ENCODE data around the gene RBMX. TPM values are rescaled to one million over a fixed set of nuclear protein-coding genes. Genes with fewer than 3 reads are reported as not detected.
A peak's percentile ranks its signal among the peaks of the same experiment; 100 is the strongest.

RBMX gene
- total RNA-seq, 1 experiment from 2014 or later: 414 TPM

GRCh38 chrX:136858007-136858756, 22.3 kb downstream of the RBMX start:
- Histone ChIP-seq H3K79me1 (ENCODE audit: insufficient read depth, low read depth, low read length, poor library complexity, severe bottlenecking) (no peaks in the 10 kb centered on the region), H4K20me1 (ENCODE audit: control insufficient read depth, insufficient read depth, insufficient read length) (no peaks in the 10 kb centered on the region), H2BK15ac (ENCODE audit: low read depth, low read length) (no peak overlapping the region), H3K27ac (ENCODE audit: insufficient read length, low read depth, low read length) (no peak overlapping the region), H3K56ac (ENCODE audit: insufficient read length, low read depth, low read length) (no peak overlapping the region), H2BK12ac (ENCODE audit: insufficient read length, low read depth, low read length) (no peak overlapping the region), H3K79me2 (ENCODE audit: insufficient read depth, low read length) (no peaks in the 10 kb centered on the region), H4K8ac (replicated peaks; ENCODE audit: insufficient read length, low read depth, low read length) (no peak overlapping the region), H3K18ac (ENCODE audit: insufficient read length, low read depth, low read length) (no peak overlapping the region), H3K27me3 (ENCODE audit: insufficient read depth, low read length) (no peaks in the 10 kb centered on the region), H3K14ac (ENCODE audit: insufficient read depth, low read length) (no peak overlapping the region), H3K23ac (ENCODE audit: insufficient read length, low read depth, low read length) (no peak overlapping the region), H3K4me1 (ENCODE audit: insufficient read depth, low read length) (no peaks in the 10 kb centered on the region), H2BK120ac (ENCODE audit: low read depth, low read length, poor library complexity, severe bottlenecking) (no peak overlapping the region), H2BK20ac (ENCODE audit: low read depth, low read length, poor library complexity, severe bottlenecking) (no peak overlapping the region), H2AFZ (ENCODE audit: low read length) (no peak overlapping the region), H3K4ac (ENCODE audit: low read depth, low read length) (no peak overlapping the region), H3K4me2 (ENCODE audit: insufficient read depth, insufficient read length, low read length) (no peak overlapping the region), H2AK5ac (ENCODE audit: insufficient read length, low read length) (no peak overlapping the region), H4K5ac (ENCODE audit: insufficient read length, low read depth, low read length) (no peak overlapping the region), H3K23me2 (ENCODE audit: insufficient read length, low read depth, low read length, poor library complexity, severe bottlenecking) (no peaks in the 10 kb centered on the region), H2BK5ac (ENCODE audit: insufficient read length, low read length) (no peak overlapping the region), H3K9ac (ENCODE audit: extremely low read depth, insufficient read length, low read length) (no peak overlapping the region), H3T11ph (ENCODE audit: low read length) (no peak overlapping the region), H3K9me3 (ENCODE audit: control insufficient read depth, low read depth, low read length) (peaks cover 10% of the 10 kb centered on the region), H4K91ac (ENCODE audit: insufficient read length, low read depth, low read length) (no peak overlapping the region)
- Mint-ChIP-seq H3K4me3 (no peak overlapping the region; a peak in 1 of 5 replicates), H3K9me3 (peaks cover 58 to 67% of the 10 kb centered on the region in 2 experiments), H3K36me3 (ENCODE audit: insufficient read depth in 1 of 3, low read depth in 3 of 3) (peaks cover 48 to 64% (median 62%) of the 10 kb centered on the region in 3 experiments), H3K27me3 (ENCODE audit: low read depth) (no peaks in the 10 kb centered on the region; the same call in 1 of the 2 replicates), H3K27ac (peak overlapping the region in 2 of 3 experiments; percentile 5 to 35; a peak in 2 of 7 replicates), H3K4me1 (no peaks in the 10 kb centered on the region)
- DNase-seq: no peak
- 100% methylated on average over 1 of the region's 4 CpGs for WGBS (ENCODE audit: extremely low coverage, insufficient read length, low lambda C conversion rate)
- TF ChIP-seq CTCF (conservative IDR thresholded peaks at IDR 0.05): no peak
